ENCODE measurements around the gene CCDC89.

- TF ChIP-seq CTCF (IDR thresholded peaks at IDR 0.05), result no peak
- no peak for TF ChIP-seq POLR2A (IDR thresholded peaks at IDR 0.05)
Measured at GRCh38 chr11:85695546-85695945, 9.6 kb upstream of the CCDC89 start.

Data from uterus (tissue), 2 donors.